SH-SY5Y (cell line): Measurements from ENCODE around the gene TMEM240.

Experiments used
- GATA2 ChIP-seq: IDR thresholded peaks from 2 replicates; pipeline ENCODE4 v1.6.1; 2011; ENCODE audit warnings: mild to moderate bottlenecking, low read depth, low read length
- GATA3 ChIP-seq: IDR thresholded peaks from 2 replicates; pipeline ENCODE4 v1.6.1; 2011; ENCODE audit warnings: low read depth, mild to moderate bottlenecking, low read length, moderate library complexity

DNA sequence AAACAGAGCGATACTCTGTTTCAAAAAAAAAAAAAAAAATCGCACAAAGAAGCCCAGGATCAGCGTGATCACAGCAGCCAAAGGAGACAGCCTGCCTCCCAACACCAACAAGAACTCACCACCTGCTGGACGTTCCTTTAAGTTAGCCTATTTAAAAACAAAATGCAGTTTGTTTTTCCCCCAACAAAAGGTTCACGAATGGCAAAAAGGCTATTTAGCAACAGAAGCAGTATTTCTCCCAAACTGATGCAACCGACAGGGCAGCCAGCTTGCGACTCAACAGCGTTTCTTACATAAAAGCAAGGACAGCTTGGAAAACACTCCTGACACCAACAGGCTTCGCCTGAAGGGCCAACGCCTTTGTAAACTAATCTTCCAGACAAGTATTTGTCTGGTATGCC, 27.5 kb upstream of the TMEM240 start:
- no peak for TF ChIP-seq GATA3
- no peak for TF ChIP-seq GATA2
